GM21576 (cell line): ENCODE measurements around the gene PRKCQ.
"Not testable (repeated sequence)": the region's sequence is repeated elsewhere in the genome, so short reads cannot be mapped to it uniquely, and the experiment has no call there.

Experiments used
- ATAC-seq: cut with Tn5 transposase; IDR thresholded peaks from one replicate; pipeline ENCODE4 v1.9.1; 2021; ENCODE audit warnings: mild to moderate bottlenecking, moderate library complexity; ENCODE audit not compliant: unreplicated experiment

The PRKCQ gene

DNA sequence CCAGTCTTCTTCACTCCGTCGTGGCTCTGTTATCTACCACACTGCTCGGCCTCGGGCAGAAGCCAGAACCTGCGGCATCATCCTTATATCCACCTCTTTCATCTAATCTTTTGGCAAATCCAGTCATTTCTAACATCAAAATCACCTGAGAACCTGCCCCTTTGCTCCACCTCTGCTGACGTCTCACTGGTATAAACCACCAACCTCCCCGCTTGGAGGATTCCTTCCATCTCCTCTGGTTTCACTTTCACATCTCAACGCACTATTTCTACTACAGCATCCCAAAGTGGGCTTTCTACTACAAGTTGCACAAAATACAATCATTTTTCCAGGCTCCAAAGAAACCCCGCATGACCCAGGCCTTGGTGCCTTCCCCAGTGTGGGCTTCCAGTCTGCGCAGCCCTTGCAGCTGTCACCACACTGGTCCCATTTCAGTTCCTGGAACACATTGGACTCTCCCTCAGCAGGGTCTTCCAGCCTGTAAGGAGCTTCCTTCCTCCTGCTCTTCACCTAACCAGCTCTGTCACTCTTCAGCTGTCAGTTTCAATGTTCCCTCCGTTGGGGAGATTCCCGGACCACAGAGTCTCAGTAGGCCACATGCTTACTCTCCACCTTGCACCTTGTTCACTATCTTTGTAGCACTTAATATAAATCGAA is 85.0 kb downstream of the PRKCQ start:
- ATAC-seq = no peak

DNA sequence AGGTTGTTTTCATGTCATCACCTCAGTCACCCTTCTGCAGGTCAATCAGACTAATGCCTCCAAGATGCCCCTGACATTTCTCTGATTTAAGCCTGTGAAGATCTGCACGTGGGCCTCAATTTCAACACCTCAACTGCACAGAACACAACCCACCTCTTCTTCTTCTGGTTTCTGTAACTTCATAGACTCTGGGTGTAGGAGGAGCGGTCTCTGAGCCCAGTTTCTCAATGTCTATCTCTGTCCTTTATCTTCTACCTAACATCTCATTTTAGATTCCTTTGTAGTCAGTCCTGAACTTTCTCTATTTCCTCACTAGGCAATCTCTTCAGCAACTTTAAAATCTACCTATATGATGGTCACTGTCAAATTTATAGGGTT is 85.6 kb downstream of the PRKCQ start:
- no peak for ATAC-seq

DNA sequence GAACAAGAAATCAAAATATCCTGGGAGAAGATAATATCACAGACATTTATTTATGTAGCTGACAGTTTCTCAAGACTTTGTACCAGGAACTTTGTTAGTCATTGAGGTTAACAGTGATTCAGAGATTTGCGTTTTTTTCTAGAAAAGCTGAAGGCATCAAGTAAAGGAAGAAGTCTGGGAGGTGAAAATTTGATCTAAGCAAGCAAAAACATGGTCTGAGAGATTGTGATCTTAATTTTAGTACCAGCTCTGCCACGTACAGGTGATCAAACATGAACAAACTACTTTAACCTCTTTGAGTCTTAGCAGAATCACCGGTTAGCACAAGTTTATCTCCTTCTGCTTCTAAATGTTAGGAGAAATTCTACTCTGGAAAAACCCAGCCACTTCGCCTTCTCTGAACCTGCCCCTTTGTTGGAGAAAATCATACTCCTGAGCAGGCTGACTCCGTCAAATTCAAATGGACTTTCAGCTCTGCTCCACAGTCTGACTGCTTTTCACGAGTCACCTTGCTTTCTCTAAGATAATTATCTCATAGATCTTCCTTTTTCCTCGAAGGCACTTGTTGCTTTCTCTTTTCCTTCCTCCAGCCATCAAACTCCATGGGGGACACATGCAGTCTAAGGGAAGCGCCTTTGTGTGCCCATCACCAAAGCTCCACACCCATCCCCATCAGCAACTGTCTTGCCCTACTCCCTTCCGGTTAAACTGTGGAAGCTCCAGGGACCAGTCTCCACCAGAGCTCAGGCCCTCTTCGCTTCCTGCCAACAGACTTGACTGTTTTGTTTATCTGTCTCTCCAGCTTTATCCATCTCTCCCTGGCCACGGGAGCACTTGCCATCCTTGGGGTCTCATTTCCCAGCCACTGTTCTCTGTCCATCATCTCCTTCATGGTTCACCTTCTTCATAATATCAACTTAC is 86.3 kb downstream of the PRKCQ start:
- no peak for ATAC-seq

DNA sequence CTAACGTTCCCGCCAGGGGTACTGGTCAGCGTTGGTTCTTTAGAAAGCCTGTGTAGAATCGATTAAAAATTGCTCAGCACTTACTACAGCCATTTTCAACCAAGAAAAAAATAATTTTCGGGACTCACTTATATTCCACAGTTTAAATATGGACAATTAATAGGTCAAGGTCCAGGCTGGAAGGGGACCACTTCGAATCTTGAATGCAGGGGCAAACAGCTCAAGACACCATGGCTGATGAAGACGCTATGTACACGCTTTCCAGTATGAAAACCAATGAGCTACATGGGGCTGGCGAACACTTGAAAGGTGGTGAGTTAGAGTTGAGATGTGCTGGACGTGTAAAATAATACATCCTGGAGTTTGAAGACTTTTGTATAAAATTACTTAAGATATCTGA is 87.2 kb downstream of the PRKCQ start:
- ATAC-seq = no peak

DNA sequence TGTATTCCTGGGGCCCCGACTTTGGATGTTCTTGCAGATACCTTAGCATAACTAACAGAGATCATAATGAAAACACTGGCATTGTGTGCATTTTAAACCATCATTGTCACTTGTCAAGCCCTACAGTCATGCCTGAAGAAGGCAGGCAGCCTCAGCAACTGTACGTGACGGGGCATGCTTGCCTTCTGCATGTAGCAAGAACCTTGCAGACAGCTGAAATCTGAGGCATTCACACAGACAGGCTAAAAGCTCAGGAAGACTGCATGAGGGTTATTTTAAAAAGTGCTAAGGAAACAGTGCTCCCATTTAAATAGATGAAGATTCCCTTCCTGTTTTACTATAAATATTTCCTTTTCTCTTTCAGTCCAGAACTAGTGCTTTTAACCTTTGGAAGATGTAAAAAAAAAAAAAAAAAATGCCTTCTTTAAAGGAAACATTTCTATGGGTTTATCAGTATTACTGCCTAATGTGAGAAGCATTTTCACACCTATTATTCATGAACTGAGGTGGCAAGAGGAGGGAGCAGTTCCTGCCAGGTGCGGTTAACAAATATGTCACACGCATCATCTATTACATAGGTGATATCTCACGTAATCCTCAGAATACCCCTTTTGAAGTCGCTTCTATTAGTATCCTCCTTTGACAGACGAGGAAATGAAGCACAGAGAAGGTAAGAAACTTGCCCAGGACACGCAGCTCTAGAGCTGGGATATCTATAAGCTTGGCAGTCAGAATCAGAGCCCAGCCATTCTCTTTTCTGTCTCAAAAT is 88.1 kb downstream of the PRKCQ start:
- no peak for ATAC-seq

DNA sequence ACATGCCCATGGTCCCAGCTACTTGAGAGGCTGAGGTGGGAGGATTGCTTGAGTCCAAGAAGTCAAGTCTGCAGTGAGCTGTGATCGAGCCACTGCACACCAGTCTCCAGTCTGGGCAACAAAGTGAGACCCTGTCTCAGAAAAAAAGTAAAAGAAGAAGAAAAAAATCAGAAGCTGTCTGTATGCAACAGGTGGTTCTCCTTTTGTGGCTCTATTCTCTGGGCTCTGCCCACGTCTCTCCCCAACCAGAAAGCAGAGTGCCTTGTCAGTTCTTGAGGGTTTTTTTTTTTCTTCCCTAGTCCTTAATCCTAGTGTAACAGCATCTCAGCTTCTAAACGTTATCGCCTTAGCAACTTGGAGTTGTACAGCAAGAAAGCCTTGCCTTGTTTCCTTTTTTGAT is 89.5 kb downstream of the PRKCQ start:
- ATAC-seq = no peak

DNA sequence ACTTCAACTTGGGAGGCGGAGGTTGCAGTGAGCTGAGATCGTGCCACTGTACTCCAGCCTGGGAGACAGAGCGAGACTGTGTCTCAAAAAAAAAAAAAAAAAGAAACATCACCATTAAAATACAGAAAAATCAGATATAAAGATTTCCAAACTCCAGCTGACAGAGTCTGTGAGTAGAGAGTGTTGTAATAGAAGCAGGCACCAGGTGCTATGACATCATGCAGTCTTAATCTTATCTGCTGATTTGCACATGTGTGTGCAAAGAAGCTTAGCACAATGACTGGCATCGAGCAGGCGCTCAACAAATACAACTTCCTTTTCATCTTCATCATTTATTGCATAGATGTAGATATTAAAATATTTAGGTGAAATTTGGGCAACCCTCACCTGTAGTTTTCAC is 92.2 kb downstream of the PRKCQ start:
- ATAC-seq = no peak

DNA sequence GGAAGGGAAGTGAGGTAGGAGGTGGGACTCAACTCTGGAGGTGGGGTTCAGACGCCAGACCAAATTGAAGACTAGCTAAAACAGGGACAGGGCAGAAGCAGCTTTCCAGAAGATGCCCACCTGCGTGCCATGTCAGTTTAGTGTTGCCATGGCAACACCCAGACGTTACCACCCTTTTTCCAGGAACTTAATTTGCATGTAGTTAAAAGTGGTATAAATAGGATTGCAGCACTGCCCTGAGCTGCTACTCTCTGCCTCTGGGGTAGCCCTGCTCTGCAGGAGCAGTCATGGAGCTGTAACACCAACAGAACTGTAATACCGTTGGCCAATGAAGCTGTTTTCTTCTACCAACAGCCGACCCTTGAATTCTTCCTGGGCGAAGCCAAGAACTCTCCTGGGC is 93.8 kb downstream of the PRKCQ start:
- ATAC-seq = no peak

DNA sequence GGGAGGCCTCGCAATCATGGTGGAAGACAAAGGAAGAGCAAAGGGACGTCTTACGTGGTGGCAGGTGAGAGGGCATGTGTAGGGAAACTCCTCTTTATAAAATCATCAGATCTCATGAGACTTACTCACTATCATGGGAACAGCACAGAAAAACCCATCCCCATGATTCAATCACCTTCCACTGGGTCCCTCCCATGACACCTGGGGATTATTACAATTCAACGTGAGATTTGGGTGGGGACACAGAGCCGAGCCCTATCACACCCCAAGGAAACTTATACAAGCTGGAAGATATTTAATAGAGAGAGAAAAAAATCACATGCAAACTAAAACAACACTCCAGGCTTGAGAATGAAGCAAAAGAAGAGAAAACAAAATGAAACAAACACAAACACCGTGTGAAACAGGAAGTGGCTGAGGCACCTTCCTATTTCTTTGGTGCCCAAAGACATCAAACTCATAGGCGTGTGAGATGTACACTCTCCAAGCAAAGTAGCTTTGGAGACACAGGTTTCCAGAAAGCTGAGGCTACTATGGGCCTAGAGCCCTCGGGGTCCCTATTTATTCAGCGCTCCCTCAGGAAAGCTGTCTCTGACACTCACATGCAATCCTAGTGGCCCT is 97.2 kb downstream of the PRKCQ start:
- no peak for ATAC-seq

DNA sequence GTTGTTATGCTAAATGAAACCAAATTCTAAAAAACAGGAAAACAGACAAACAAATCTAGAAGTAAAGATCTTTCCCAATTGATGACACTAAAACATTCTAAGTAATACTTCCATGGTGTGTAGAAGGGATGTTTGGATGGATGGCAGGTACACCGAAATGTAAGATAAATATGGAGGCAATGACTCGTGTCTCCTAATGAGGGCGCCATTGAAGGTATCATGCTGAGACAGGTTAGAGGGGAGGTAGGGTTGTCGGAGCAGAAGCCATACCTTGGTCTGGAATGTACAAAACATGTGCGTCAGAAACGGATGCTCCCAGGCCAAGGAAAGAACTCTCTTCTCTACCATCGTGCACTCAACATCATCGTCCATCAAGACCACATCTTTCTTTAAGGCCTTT is 101.4 kb downstream of the PRKCQ start:
- ATAC-seq = no peak

DNA sequence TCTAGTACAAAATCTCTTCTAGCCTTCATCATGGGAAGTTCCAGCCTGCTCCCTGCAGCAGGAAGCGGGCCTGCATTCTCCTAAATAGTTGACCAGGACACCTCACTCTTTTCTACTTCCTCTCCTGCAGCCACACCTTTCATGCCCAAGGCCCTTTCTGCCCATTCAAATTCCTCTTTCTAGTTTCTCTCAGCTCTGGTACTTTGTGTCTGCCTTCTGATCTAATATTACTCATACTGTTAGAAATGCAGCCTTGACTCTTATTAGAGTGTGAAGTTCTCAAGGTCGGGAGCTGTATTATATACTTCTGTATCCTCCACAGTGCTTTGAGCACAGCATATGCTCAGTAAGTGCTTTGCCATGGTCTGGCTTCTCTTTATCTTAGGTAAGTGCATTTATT is 103.1 kb downstream of the PRKCQ start:
- no peak for ATAC-seq

DNA sequence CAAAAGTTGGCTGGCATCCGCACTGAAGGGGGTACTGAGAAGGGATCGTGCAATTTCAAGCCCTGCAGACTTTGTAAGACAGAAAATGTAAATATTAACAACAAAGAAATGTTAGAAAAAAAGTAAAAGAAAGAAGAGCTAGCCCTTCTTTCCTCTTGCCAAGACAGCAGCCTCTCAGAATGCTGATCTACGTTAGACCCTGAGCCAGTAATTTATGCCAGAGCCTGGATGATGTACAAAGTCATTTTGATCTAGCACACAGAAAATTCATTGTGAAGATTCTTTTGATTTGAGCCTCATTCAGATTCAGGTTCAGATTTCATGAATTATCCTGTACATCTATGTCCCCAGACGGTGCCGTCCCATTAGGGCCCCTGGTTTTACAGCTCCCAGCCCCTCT is 105.2 kb downstream of the PRKCQ start:
- ATAC-seq = no peak

DNA sequence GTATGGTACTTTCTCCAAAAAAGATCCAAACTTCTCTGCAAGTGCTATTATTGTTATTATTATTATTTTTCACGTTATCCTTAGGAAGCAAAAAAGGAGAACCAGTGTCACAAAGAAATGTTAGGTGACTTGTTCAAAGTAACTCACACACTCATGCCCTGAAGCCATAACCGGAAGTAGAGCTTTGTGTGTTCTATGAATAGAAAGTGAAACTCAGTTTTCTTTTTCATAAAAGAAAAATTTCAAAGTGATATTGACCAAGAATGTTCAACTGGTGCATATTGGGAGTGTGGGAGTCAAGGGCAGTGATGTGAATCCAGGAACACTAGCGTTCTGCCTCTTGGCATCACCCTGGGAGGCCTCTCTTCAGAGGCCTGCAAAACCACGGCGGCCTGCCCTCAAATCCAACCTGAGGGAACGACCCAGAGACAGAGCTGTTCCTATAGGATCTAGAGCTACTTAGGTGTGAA is 106.1 kb downstream of the PRKCQ start:
- ATAC-seq = peak; percentile 86

DNA sequence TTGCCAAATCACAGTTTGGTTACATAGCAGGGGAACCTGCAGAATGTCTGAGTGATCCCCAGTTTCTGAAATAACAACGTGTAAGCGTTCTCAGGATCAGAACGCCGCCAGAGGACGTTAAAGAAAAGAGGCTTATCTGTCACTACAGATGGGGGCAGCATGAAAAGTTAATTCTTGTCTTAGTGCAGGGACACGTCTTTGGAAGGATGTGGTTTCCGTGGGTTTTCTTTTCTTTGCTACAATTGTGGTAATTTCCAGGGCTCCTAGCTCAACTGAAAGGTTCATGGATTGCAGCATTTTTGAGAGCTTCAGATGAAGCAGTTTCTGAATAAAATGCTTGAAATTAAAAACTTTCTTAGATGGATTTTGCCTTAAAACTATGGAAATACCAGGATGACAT is 106.6 kb downstream of the PRKCQ start:
- ATAC-seq = no peak

DNA sequence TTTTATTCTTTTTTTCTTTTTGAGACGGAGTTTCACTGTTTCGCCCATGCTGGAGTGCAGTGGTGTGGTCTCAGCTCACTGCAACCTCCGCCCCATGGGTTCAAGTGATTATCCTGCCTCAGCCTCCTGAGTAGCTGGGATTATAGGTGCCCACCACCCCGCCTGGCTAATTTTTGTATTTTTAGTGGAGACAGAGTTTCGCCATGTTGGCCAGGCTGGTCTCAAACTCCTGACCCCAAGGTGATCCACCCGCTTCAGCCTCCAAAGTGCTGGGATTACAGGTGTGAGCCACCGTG is 107.4 kb downstream of the PRKCQ start:
- not testable (repeated sequence) for ATAC-seq

DNA sequence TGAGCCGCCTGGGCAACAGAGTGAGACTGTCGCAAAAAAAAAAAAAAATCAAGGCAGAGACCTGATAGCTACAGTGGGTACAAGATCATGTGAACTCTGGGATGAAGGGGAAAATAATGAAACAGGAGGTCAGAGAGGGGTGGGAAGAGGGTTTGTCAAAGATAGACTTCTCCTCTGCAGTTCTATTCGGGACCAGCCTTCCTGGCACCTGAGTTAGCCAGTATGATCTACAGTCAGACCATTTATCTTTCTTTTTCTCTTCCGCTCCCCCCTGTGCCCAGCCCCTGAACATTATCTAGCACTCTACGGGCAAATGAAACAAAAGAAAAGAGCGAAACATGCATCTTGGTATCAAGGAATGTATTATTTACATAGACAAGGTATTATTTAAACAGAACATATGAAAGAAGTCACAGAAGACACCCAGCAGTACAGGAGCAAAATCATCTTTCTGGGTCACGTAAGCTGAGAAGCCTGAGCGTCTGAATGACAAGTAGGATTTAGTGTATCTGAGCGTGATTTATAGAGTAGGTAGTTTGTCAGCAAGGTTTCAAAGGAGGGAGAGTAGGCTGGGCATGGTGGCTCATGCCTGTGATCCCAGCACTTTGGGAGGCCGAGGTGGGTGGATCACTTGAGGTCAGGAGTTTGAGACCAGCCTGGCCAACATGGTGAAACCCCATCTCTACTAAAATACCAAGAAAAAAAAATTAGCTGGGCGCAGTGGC is 109.0 kb downstream of the PRKCQ start:
- no peak for ATAC-seq

DNA sequence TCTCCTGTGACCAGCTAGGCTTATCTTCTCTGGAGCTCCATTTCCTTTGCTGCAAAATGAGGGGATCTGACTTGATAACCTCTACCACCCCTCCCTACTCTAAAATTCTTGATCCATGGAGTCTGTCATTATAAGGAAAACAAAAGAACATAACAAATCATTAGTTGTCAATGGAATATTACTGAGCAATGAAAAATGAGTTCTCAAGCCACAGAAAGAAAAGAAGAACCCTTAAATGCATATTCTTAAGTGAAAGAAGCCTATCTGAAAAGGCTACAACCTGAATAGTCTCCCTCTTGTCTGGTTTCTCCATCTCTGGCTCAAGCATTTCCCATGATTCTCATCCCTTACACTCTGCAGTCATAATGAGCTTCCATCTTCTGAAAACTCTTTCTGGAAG is 110.4 kb downstream of the PRKCQ start:
- no peak for ATAC-seq

DNA sequence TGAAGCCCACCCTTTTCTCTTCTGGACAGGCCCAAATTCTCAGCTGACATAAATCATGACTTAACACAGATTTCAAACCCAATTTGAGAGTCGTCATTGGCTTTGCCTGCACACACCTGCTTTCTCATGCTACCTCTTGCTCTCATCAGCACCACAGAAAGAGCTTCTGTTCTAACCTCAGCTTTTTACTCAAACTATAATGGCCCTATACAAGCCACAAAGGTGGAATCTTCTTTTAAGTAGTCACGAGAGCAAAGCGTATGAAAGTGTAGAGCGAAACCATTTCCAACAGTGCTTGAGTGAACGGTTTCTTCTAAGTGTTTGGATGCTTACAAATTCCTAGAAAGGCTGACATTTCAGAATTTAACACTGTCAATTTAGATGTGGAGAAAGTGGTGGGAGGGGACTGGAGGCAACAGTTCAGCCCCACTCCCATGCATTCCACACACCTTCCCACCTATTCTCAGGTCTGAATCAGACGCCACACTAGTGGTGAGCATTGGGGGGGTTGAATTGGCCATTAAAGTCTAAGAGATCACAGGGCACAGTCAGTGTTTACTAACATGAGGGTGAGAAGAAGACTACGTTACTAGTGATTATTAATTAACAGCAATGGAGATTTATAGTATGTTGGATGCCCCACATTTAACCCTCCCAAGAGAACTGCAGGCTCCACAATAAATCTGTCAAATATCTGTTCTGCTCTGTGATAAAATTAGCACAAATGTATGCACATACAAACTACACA is 114.0 kb downstream of the PRKCQ start:
- ATAC-seq = no peak

DNA sequence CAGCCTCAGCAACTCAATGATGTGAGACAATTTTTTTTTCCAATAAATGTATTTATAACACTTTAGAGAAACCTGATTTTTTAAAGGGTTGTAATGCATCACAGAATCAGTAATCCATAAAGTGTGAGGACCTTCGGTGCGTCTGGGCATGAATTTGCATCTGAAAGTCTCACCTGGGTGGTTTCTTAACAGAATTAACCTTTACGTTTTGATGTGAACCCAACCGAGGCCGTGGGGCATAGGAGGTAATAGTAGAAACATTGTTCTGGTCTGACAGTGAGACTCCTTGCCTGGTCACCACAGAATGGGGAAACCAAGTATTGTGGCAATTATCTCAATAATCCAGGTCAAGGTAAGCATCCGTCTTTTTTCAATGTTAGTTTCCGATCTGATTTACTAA is 114.6 kb downstream of the PRKCQ start:
- ATAC-seq = no peak

DNA sequence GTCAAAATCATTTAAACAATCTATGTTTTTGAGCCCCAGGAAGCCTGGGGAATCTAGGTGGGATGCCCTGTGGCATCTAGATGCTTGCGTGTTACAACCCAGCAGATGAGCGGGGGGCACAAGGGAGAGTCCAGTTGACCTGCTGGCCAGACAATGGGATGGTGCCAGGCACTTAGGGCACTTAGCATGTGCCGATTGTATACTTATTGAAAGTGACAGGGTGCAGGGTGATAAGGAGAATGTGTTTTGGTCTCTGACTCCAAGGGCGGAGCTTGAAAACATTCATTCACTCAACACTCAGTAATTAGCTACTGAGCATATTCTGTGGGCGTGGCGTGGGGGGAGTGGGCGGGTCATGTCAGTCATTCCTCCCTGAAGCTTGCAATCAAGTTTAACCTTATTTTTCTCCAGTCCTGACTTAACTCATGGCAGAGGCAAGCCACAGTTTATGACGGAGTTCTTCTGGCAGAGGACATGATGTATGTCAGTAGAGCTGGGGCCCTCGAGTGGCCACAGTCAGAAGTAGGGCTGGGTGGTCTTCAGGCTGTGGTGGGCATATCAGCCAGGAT is 115.1 kb downstream of the PRKCQ start:
- no peak for ATAC-seq
